Measurements from ENCODE around the gene CBR1. TPM values are rescaled to one million over a fixed set of nuclear protein-coding genes. Genes with fewer than 3 reads are reported as not detected.

The CBR1 gene
- total RNA-seq, 1 donor from 2014 or later = 60.0 TPM

GRCh38 chr21:36100971-36101641, 31.3 kb downstream of the CBR1 start:
- Mint-ChIP-seq H3K36me3 (ENCODE audit: low read depth) (no peaks in the 10 kb centered on the region), H3K4me3 (no peak overlapping the region), H3K9me3 (no peaks in the 10 kb centered on the region), H3K27me3 (peaks cover 29% of the 10 kb centered on the region), H3K27ac (no peak overlapping the region), H3K4me1 (peaks cover 16% of the 10 kb centered on the region)
- intact Hi-C loops (cut with micrococcal nuclease) = no loop called here
- no peak for DNase-seq

- Mint-ChIP-seq H3K4me1 (peaks cover 16% of the 10 kb centered on the region), H3K27me3 (peaks cover 44% of the 10 kb centered on the region), H3K36me3 (ENCODE audit: low read depth) (no peaks in the 10 kb centered on the region), H3K9me3 (no peaks in the 10 kb centered on the region), H3K27ac (no peak overlapping the region), H3K4me3 (no peak overlapping the region)
- intact Hi-C loops (cut with micrococcal nuclease) = no loop called here
- DNase-seq = no peak
These were observed 33.6 kb downstream of the CBR1 start for GRCh38 chr21:36103434-36103833.

GRCh38 chr21:36104317-36105300, 34.8 kb downstream of the CBR1 start:
- intact Hi-C loops (cut with micrococcal nuclease) = loop anchor here (2.0 kb wide), 1 partner anchor 26 kb away; no protein-coding TSS in a partner anchor
- Mint-ChIP-seq H3K27ac (peak overlapping the region; percentile 67), H3K27me3 (peaks cover 47% of the 10 kb centered on the region)

GRCh38 chr21:36105327-36105842, 35.6 kb downstream of the CBR1 start:
- intact Hi-C loops (cut with micrococcal nuclease) = loop anchor here (2.0 kb wide), 1 partner anchor 27 kb away; no protein-coding TSS in a partner anchor
- Mint-ChIP-seq H3K36me3 (ENCODE audit: low read depth) (no peaks in the 10 kb centered on the region), H3K9me3 (no peaks in the 10 kb centered on the region), H3K4me3 (peak overlapping the region; percentile 59), H3K4me1 (peaks cover 16% of the 10 kb centered on the region), H3K27me3 (peaks cover 49% of the 10 kb centered on the region), H3K27ac (no peak overlapping the region)
- no peak for DNase-seq

More at GRCh38 chr21:36104317-36105300, 34.8 kb downstream of the CBR1 start:
- Mint-ChIP-seq H3K9me3 (no peaks in the 10 kb centered on the region), H3K4me1 (peaks cover 16% of the 10 kb centered on the region), H3K36me3 (ENCODE audit: low read depth) (no peaks in the 10 kb centered on the region), H3K4me3 (peak overlapping the region; percentile 59)
- peak; percentile 83 for DNase-seq

GRCh38 chr21:36109868-36110267, 40.0 kb downstream of the CBR1 start:
- peaks cover 28% of the 10 kb centered on the region for H3K4me1 Mint-ChIP-seq
- no peaks in the 10 kb centered on the region for H3K36me3 Mint-ChIP-seq (ENCODE audit: low read depth)
- peaks cover 34% of the 10 kb centered on the region for H3K27me3 Mint-ChIP-seq
- no peak overlapping the region for H3K4me3 Mint-ChIP-seq
- no peak for DNase-seq
- H3K9me3 Mint-ChIP-seq = no peaks in the 10 kb centered on the region
- H3K27ac Mint-ChIP-seq = no peak overlapping the region
- intact Hi-C loops (cut with micrococcal nuclease) = loop anchor here (10.0 kb wide), 1 partner anchor 165 kb away; no protein-coding TSS in a partner anchor

GRCh38 chr21:36111238-36111637, 41.4 kb downstream of the CBR1 start:
- Mint-ChIP-seq H3K27me3 (peaks cover 20% of the 10 kb centered on the region), H3K4me3 (no peak overlapping the region), H3K27ac (no peak overlapping the region), H3K9me3 (no peaks in the 10 kb centered on the region), H3K36me3 (ENCODE audit: low read depth) (no peaks in the 10 kb centered on the region), H3K4me1 (peaks cover 22% of the 10 kb centered on the region)
- intact Hi-C loops (cut with micrococcal nuclease) = loop anchor here (10.0 kb wide), 1 partner anchor 166 kb away; no protein-coding TSS in a partner anchor
- DNase-seq = no peak

GRCh38 chr21:36113647-36114428, 44.0 kb downstream of the CBR1 start:
- Mint-ChIP-seq H3K27me3 (peaks cover 6% of the 10 kb centered on the region), H3K9me3 (no peaks in the 10 kb centered on the region), H3K4me1 (peaks cover 24% of the 10 kb centered on the region), H3K36me3 (ENCODE audit: low read depth) (no peaks in the 10 kb centered on the region), H3K4me3 (peak overlapping the region; percentile 78), H3K27ac (peak overlapping the region; percentile 96)
- DNase-seq = peak; percentile 85
- intact Hi-C loops (cut with micrococcal nuclease) = loop anchor here (1.0 to 10.0 kb wide), 2 partner anchors 54 to 169 kb away; partner anchors contain the start of gene SETD4

GRCh38 chr21:36115138-36115730, 45.4 kb downstream of the CBR1 start:
- peaks cover 1% of the 10 kb centered on the region for H3K27me3 Mint-ChIP-seq
- no peak overlapping the region for H3K4me3 Mint-ChIP-seq
- H3K9me3 Mint-ChIP-seq = no peaks in the 10 kb centered on the region
- intact Hi-C loops (cut with micrococcal nuclease) = loop anchor here (10.0 kb wide), 1 partner anchor 170 kb away; no protein-coding TSS in a partner anchor
- no peak for DNase-seq
- H3K4me1 Mint-ChIP-seq = peaks cover 24% of the 10 kb centered on the region
- H3K36me3 Mint-ChIP-seq (ENCODE audit: low read depth) = no peaks in the 10 kb centered on the region
- no peak overlapping the region for H3K27ac Mint-ChIP-seq

- no peaks in the 10 kb centered on the region for H3K9me3 Mint-ChIP-seq
- H3K36me3 Mint-ChIP-seq (ENCODE audit: low read depth) = no peaks in the 10 kb centered on the region
- intact Hi-C loops (cut with micrococcal nuclease) = loop anchor here (10.0 kb wide), 1 partner anchor 173 kb away; no protein-coding TSS in a partner anchor
- H3K27me3 Mint-ChIP-seq = no peaks in the 10 kb centered on the region
- H3K27ac Mint-ChIP-seq = no peak overlapping the region
- H3K4me1 Mint-ChIP-seq = peaks cover 23% of the 10 kb centered on the region
- no peak overlapping the region for H3K4me3 Mint-ChIP-seq
- no peak for DNase-seq
These were observed 47.5 kb downstream of the CBR1 start for GRCh38 chr21:36117286-36117741.

- no peak overlapping the region for H3K27ac Mint-ChIP-seq
- no peak overlapping the region for H3K4me3 Mint-ChIP-seq
- peaks cover 2% of the 10 kb centered on the region for H3K27me3 Mint-ChIP-seq
- DNase-seq = no peak
- peaks cover 5% of the 10 kb centered on the region for H3K4me1 Mint-ChIP-seq
- H3K36me3 Mint-ChIP-seq (ENCODE audit: low read depth) = no peaks in the 10 kb centered on the region
- H3K9me3 Mint-ChIP-seq = no peaks in the 10 kb centered on the region
- intact Hi-C loops (cut with micrococcal nuclease) = no loop called here
These were observed 50.6 kb downstream of the CBR1 start for GRCh38 chr21:36120304-36120888.
